ENCODE data around the gene CCDC126. TPM values are rescaled to one million over a fixed set of nuclear protein-coding genes. Genes with fewer than 3 reads are reported as not detected.

The CCDC126 gene
- total RNA-seq, 1 donor from 2014 or later, result 15.7 TPM

GRCh38 chr7:23600236-23600635, 3.1 kb downstream of the CCDC126 start:
- Mint-ChIP-seq H3K27ac (no peak overlapping the region), H3K27me3 (no peaks in the 10 kb centered on the region), H3K4me1 (peaks cover 40% of the 10 kb centered on the region), H3K36me3 (ENCODE audit: low read depth) (peaks cover 13% of the 10 kb centered on the region), H3K9me3 (no peaks in the 10 kb centered on the region), H3K4me3 (no peak overlapping the region)
- ATAC-seq (ENCODE audit: low read depth) (no peak), DNase-seq (no peak)
- TF ChIP-seq, protein P1, sequence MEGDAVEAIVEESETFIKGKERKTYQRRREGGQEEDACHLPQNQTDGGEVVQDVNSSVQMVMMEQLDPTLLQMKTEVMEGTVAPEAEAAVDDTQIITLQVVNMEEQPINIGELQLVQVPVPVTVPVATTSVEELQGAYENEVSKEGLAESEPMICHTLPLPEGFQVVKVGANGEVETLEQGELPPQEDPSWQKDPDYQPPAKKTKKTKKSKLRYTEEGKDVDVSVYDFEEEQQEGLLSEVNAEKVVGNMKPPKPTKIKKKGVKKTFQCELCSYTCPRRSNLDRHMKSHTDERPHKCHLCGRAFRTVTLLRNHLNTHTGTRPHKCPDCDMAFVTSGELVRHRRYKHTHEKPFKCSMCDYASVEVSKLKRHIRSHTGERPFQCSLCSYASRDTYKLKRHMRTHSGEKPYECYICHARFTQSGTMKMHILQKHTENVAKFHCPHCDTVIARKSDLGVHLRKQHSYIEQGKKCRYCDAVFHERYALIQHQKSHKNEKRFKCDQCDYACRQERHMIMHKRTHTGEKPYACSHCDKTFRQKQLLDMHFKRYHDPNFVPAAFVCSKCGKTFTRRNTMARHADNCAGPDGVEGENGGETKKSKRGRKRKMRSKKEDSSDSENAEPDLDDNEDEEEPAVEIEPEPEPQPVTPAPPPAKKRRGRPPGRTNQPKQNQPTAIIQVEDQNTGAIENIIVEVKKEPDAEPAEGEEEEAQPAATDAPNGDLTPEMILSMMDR (IDR thresholded peaks at IDR 0.05), result no peak
- CTCF ChIA-PET, result no interaction called here
- POLR2A ChIA-PET, result interaction anchor here (0.6 kb wide), 1 partner anchor 81 kb away, joined by 5 read pairs; no protein-coding TSS in a partner anchor
- intact Hi-C loops (cut with micrococcal nuclease), result no loop called here

DNA sequence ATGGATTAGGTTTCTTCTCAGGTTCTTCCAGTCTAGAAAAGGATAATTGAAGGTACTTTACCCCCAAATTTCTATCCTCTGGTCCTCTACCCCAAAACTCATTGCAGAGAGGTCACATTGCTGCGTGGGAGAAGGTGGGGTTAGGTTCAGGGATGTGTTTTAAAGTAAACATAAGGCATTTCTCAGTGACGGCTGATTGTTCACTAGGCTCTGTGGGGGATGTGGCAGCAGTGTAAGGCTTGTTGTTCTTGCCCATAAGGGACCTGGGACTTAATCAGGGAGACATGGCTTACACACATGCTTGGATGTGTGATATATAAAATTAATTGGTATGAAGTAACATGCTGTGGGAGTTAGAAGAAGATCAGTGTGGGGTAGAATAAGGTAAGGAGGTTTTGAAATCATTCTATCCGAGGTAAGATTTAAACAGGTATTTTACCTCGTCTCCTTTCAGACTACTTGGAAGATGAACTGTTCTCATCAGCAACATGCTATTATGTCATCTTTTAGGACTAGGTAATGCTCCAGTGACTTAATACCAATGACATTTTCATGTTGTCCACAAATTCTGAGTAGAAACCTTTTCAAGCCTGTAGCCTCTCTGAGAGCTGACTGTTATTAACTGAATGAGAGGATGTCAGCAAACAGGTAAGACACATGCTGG, 6.6 kb downstream of the CCDC126 start:
- no peak overlapping the region for H3K27ac Mint-ChIP-seq
- TF ChIP-seq, protein P1 (IDR thresholded peaks at IDR 0.05), result no peak
- intact Hi-C loops (cut with micrococcal nuclease), result no loop called here
- H3K27me3 Mint-ChIP-seq, result no peaks in the 10 kb centered on the region
- POLR2A ChIA-PET, result no interaction called here
- CTCF ChIA-PET, result no interaction called here
- H3K9me3 Mint-ChIP-seq, result no peaks in the 10 kb centered on the region
- H3K36me3 Mint-ChIP-seq (ENCODE audit: low read depth), result peaks cover 24% of the 10 kb centered on the region
- H3K4me3 Mint-ChIP-seq, result no peak overlapping the region
- no peak for ATAC-seq (ENCODE audit: low read depth)
- H3K4me1 Mint-ChIP-seq, result peaks cover 16% of the 10 kb centered on the region
- DNase-seq, result no peak

DNA sequence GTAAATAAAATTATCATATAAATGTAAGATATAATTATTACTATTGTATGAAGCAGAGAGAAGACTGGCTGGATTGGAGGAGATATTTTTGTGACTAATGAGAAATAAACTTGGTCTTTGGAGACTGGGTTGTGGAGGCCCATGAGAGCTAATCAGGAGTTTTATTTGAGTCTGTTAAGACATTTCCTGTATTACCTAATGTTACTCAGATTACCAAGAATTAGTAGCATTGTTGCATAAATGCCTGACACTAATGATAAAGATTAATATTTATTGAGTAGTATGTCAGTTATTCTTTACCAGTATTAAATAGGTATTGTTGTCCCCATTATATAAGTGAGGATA, 7.1 kb downstream of the CCDC126 start:
- no peaks in the 10 kb centered on the region for H3K9me3 Mint-ChIP-seq
- ChIA-PET POLR2A (no interaction called here), CTCF (no interaction called here)
- TF ChIP-seq, protein P1 (IDR thresholded peaks at IDR 0.05), result no peak
- H3K4me1 Mint-ChIP-seq, result peaks cover 11% of the 10 kb centered on the region
- ATAC-seq (ENCODE audit: low read depth), result no peak
- H3K27ac Mint-ChIP-seq, result no peak overlapping the region
- peaks cover 22% of the 10 kb centered on the region for H3K36me3 Mint-ChIP-seq (ENCODE audit: low read depth)
- intact Hi-C loops (cut with micrococcal nuclease), result no loop called here
- no peak for DNase-seq
- no peaks in the 10 kb centered on the region for H3K27me3 Mint-ChIP-seq
- no peak overlapping the region for H3K4me3 Mint-ChIP-seq

DNA sequence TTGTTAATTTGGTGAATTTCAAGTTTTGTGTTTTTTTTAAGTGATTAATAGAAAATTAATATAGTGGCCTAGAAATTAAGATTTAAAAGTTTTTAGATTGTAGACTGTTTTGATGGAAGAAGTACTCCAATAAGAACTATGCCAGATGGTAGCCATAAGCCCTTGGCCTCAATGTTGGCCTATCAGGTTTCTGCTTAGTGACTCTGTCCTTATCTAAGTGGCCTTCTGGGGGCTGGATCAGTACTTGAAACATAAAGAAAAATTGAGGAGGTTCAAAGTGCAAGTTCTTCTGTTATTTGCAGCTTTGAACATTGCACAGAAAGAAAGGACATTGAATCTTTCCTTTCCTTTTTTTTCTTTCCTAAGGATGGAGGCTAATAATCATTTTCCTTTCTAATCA, 9.9 kb downstream of the CCDC126 start:
- CTCF ChIA-PET, result no interaction called here
- intact Hi-C loops (cut with micrococcal nuclease), result no loop called here
- Mint-ChIP-seq H3K27ac (no peak overlapping the region), H3K4me3 (no peak overlapping the region), H3K27me3 (no peaks in the 10 kb centered on the region), H3K9me3 (no peaks in the 10 kb centered on the region), H3K36me3 (ENCODE audit: low read depth) (peaks cover 29% of the 10 kb centered on the region), H3K4me1 (no peaks in the 10 kb centered on the region)
- no peak for ATAC-seq (ENCODE audit: low read depth)
- POLR2A ChIA-PET, result interaction anchor here (0.6 kb wide), 1 partner anchor 17 kb away, joined by 3 read pairs; no protein-coding TSS in a partner anchor
- DNase-seq, result no peak
- TF ChIP-seq, protein P1 (IDR thresholded peaks at IDR 0.05), result no peak

- Mint-ChIP-seq H3K4me3 (no peak overlapping the region), H3K4me1 (no peaks in the 10 kb centered on the region), H3K9me3 (no peaks in the 10 kb centered on the region), H3K27ac (no peak overlapping the region), H3K27me3 (no peaks in the 10 kb centered on the region), H3K36me3 (ENCODE audit: low read depth) (peaks cover 30% of the 10 kb centered on the region)
- intact Hi-C loops (cut with micrococcal nuclease), result no loop called here
- ChIA-PET POLR2A (interaction anchor here (0.6 kb wide), 1 partner anchor 16 kb away, joined by 3 read pairs; no protein-coding TSS in a partner anchor), CTCF (no interaction called here)
- TF ChIP-seq, protein P1 (IDR thresholded peaks at IDR 0.05), result no peak
- ATAC-seq (ENCODE audit: low read depth) (no peak), DNase-seq (no peak)
These were observed 10.7 kb downstream of the CCDC126 start for GRCh38 chr7:23607866-23608265.
